SKM-1 treated with dmso at 0.1 percent for 144 hours (cell line): ENCODE data around the gene REV3L.
"Not testable (repeated sequence)": the region's sequence is repeated elsewhere in the genome, so short reads cannot be mapped to it uniquely, and the experiment has no call there.

ENCODE experiments used
- DNase-seq: peaks from one replicate; lab custom pipeline; 2025; ENCODE audit not compliant: unreplicated experiment; lab: John Stamatoyannopoulos, UW

Gene REV3L

GRCh38 chr6:111266276-111266675 lies 216.7 kb downstream of the REV3L start:
- DNase-seq, result no peak

- DNase-seq, result no peak
Measured at GRCh38 chr6:111265842-111266241, 217.2 kb downstream of the REV3L start.

GRCh38 chr6:111263837-111264236 lies 219.2 kb downstream of the REV3L start:
- DNase-seq, result no peak

GRCh38 chr6:111260570-111261298 lies 222.3 kb downstream of the REV3L start:
- no peak for DNase-seq

GRCh38 chr6:111259089-111259831 lies 223.8 kb downstream of the REV3L start:
- DNase-seq, result peak; percentile 99

GRCh38 chr6:111258615-111259088 lies 224.4 kb downstream of the REV3L start:
- DNase-seq, result peak; percentile 53

GRCh38 chr6:111258010-111258409 lies 225.0 kb downstream of the REV3L start:
- no peak for DNase-seq

- DNase-seq, result no peak
Measured at GRCh38 chr6:111256646-111257045, 226.4 kb downstream of the REV3L start.

- not testable (repeated sequence) for DNase-seq
Measured at GRCh38 chr6:111255838-111256237, 227.2 kb downstream of the REV3L start.

- no peak for DNase-seq
Measured at GRCh38 chr6:111254779-111255166, 228.2 kb downstream of the REV3L start.

GRCh38 chr6:111254004-111254778 lies 228.8 kb downstream of the REV3L start:
- no peak for DNase-seq

GRCh38 chr6:111252726-111253125 lies 230.3 kb downstream of the REV3L start:
- no peak for DNase-seq

- DNase-seq, result no peak
Measured at GRCh38 chr6:111250791-111251354, 232.1 kb downstream of the REV3L start.
